ENCODE measurements around the gene CD69.

CD69 gene

GRCh38 chr12:9711664-9712063 is 49.0 kb downstream of the CD69 start:
- no peaks in the 10 kb centered on the region for H3K79me2 ChIP-seq (ENCODE audit: low read length)
- no peak overlapping the region for H3K4me2 ChIP-seq (ENCODE audit: low read depth, low read length)
- peaks cover 42% of the 10 kb centered on the region for H3K4me1 ChIP-seq (ENCODE audit: low read length)
- no peak overlapping the region for H3K27ac ChIP-seq (ENCODE audit: low read length)
- H3K4me3 ChIP-seq (ENCODE audit: low read length): no peak overlapping the region
- H3K36me3 ChIP-seq (replicated peaks; ENCODE audit: insufficient read depth, low read length): no peaks in the 10 kb centered on the region
- TF ChIP-seq EZH2 (optimal IDR thresholded peaks at IDR 0.05; ENCODE audit: low read depth, low read length): no peak
- no peak for TF ChIP-seq EZH2phosphoT487 (IDR thresholded peaks at IDR 0.05; ENCODE audit: low read length)
- TF ChIP-seq, protein P1, sequence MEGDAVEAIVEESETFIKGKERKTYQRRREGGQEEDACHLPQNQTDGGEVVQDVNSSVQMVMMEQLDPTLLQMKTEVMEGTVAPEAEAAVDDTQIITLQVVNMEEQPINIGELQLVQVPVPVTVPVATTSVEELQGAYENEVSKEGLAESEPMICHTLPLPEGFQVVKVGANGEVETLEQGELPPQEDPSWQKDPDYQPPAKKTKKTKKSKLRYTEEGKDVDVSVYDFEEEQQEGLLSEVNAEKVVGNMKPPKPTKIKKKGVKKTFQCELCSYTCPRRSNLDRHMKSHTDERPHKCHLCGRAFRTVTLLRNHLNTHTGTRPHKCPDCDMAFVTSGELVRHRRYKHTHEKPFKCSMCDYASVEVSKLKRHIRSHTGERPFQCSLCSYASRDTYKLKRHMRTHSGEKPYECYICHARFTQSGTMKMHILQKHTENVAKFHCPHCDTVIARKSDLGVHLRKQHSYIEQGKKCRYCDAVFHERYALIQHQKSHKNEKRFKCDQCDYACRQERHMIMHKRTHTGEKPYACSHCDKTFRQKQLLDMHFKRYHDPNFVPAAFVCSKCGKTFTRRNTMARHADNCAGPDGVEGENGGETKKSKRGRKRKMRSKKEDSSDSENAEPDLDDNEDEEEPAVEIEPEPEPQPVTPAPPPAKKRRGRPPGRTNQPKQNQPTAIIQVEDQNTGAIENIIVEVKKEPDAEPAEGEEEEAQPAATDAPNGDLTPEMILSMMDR (IDR thresholded peaks at IDR 0.05; ENCODE audit: low read length): no peak
- H3F3A ChIP-seq (ENCODE audit: insufficient read depth, low read length): peaks cover 2% of the 10 kb centered on the region; the same call in 1 of the 2 replicates
- no peaks in the 10 kb centered on the region for H3K9me2 ChIP-seq (replicated peaks; ENCODE audit: insufficient read depth, low read length)
- no peaks in the 10 kb centered on the region for H3K27me3 ChIP-seq (replicated peaks; ENCODE audit: insufficient read depth, low read length)
- DNase-seq: no peak
- no peaks in the 10 kb centered on the region for H3K9me3 ChIP-seq (replicated peaks; ENCODE audit: insufficient read depth, low read length)
- H2AFZ ChIP-seq (ENCODE audit: low read length): no peak overlapping the region
- no peak overlapping the region for H3K9ac ChIP-seq (ENCODE audit: low read length)
- H4K20me1 ChIP-seq (ENCODE audit: insufficient read depth, low read length): no peaks in the 10 kb centered on the region

GRCh38 chr12:9710584-9711375 is 49.9 kb downstream of the CD69 start:
- no peaks in the 10 kb centered on the region for H4K20me1 ChIP-seq (ENCODE audit: insufficient read depth, low read length)
- no peaks in the 10 kb centered on the region for H3K36me3 ChIP-seq (replicated peaks; ENCODE audit: insufficient read depth, low read length)
- H3K4me2 ChIP-seq (ENCODE audit: low read depth, low read length): no peak overlapping the region
- H3K4me1 ChIP-seq (ENCODE audit: low read length): peaks cover 44% of the 10 kb centered on the region
- no peak for DNase-seq
- H3K27ac ChIP-seq (ENCODE audit: low read length): no peak overlapping the region
- H3K9ac ChIP-seq (ENCODE audit: low read length): no peak overlapping the region
- H3K4me3 ChIP-seq (ENCODE audit: low read length): no peak overlapping the region
- peaks cover 11% of the 10 kb centered on the region for H3F3A ChIP-seq (ENCODE audit: insufficient read depth, low read length)
- no peaks in the 10 kb centered on the region for H3K27me3 ChIP-seq (replicated peaks; ENCODE audit: insufficient read depth, low read length)
- H3K79me2 ChIP-seq (ENCODE audit: low read length): no peaks in the 10 kb centered on the region
- H3K9me2 ChIP-seq (replicated peaks; ENCODE audit: insufficient read depth, low read length): no peaks in the 10 kb centered on the region
- TF ChIP-seq, protein P1 (IDR thresholded peaks at IDR 0.05; ENCODE audit: low read length): no peak
- no peak for TF ChIP-seq EZH2phosphoT487 (IDR thresholded peaks at IDR 0.05; ENCODE audit: low read length)
- TF ChIP-seq EZH2 (optimal IDR thresholded peaks at IDR 0.05; ENCODE audit: low read depth, low read length): no peak
- H2AFZ ChIP-seq (ENCODE audit: low read length): no peak overlapping the region
- H3K9me3 ChIP-seq (replicated peaks; ENCODE audit: insufficient read depth, low read length): no peaks in the 10 kb centered on the region

DNA sequence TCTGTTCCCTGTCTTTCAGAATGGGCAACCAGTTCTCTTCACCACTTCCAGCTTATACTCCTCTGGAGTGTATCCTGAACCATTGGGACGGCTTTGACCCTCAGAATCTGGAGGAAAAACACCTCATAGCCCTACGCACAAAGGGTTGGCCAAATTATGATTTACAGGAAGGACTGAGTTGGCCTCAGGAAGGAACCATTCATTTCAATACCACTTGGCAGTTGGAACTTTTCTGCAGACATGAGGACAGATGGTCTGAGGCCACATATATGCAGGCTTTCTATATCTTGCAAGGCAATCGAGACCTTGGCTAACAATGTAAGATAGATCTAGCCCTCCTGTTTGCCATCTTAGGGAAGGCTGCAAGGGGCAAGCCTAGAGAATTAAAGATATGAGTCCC is 51.8 kb downstream of the CD69 start:
- no peaks in the 10 kb centered on the region for H4K20me1 ChIP-seq (ENCODE audit: insufficient read depth, low read length)
- H3F3A ChIP-seq (ENCODE audit: insufficient read depth, low read length): peaks cover 11% of the 10 kb centered on the region
- H2AFZ ChIP-seq (ENCODE audit: low read length): no peak overlapping the region
- no peaks in the 10 kb centered on the region for H3K79me2 ChIP-seq (ENCODE audit: low read length)
- no peak overlapping the region for H3K9ac ChIP-seq (ENCODE audit: low read length)
- H3K4me1 ChIP-seq (ENCODE audit: low read length): peaks cover 44% of the 10 kb centered on the region
- no peaks in the 10 kb centered on the region for H3K27me3 ChIP-seq (replicated peaks; ENCODE audit: insufficient read depth, low read length)
- no peak for DNase-seq
- TF ChIP-seq EZH2phosphoT487 (IDR thresholded peaks at IDR 0.05; ENCODE audit: low read length): no peak
- no peak for TF ChIP-seq EZH2 (optimal IDR thresholded peaks at IDR 0.05; ENCODE audit: low read depth, low read length)
- TF ChIP-seq, protein P1 (IDR thresholded peaks at IDR 0.05; ENCODE audit: low read length): no peak
- H3K4me2 ChIP-seq (ENCODE audit: low read depth, low read length): no peak overlapping the region
- no peaks in the 10 kb centered on the region for H3K9me3 ChIP-seq (replicated peaks; ENCODE audit: insufficient read depth, low read length)
- no peaks in the 10 kb centered on the region for H3K9me2 ChIP-seq (replicated peaks; ENCODE audit: insufficient read depth, low read length)
- no peak overlapping the region for H3K4me3 ChIP-seq (ENCODE audit: low read length)
- H3K27ac ChIP-seq (ENCODE audit: low read length): no peak overlapping the region
- H3K36me3 ChIP-seq (replicated peaks; ENCODE audit: insufficient read depth, low read length): no peaks in the 10 kb centered on the region

Measured in MM.1S (cell line).